Epithelial cell of esophagus (primary cell): ENCODE measurements around the gene MEP1B.

ENCODE experiments used
- DNase-seq: peaks from one replicate; pipeline ENCODE4 v3.0.0; 2010; ENCODE audit warnings: low read depth
- H3K4me3 ChIP-seq: 2 replicates; pipeline ENCODE4 v1.5.1; 2011; ENCODE audit warnings: mild to moderate bottlenecking, low read length, control low read depth
- CTCF ChIP-seq: IDR thresholded peaks from 2 replicates; pipeline ENCODE4 v1.5.1; 2011; ENCODE audit warnings: low read depth, mild to moderate bottlenecking, low read length, control low read depth, inconsistent platforms; ENCODE audit not compliant: insufficient read depth; ENCODE audit errors: missing control alignments

MEP1B gene

GRCh38 chr18:32238635-32239268 is 48.9 kb downstream of the MEP1B start:
- no peak for TF ChIP-seq CTCF
- no peak for DNase-seq
- H3K4me3 ChIP-seq = no peak overlapping the region

- H3K4me3 ChIP-seq = no peak overlapping the region
- no peak for TF ChIP-seq CTCF
- no peak for DNase-seq
These were observed 52.6 kb downstream of the MEP1B start for GRCh38 chr18:32242395-32242794.

- DNase-seq = no peak
- no peak for TF ChIP-seq CTCF
These were observed 53.5 kb downstream of the MEP1B start for GRCh38 chr18:32243358-32243757.

GRCh38 chr18:32244881-32245280 is 55.0 kb downstream of the MEP1B start:
- TF ChIP-seq CTCF = no peak
- no peak for DNase-seq
- H3K4me3 ChIP-seq = no peak overlapping the region

More at GRCh38 chr18:32243358-32243757, 53.5 kb downstream of the MEP1B start:
- no peak overlapping the region for H3K4me3 ChIP-seq

GRCh38 chr18:32249147-32249929 is 59.5 kb downstream of the MEP1B start:
- no peak for TF ChIP-seq CTCF
- DNase-seq = no peak
- no peak overlapping the region for H3K4me3 ChIP-seq

GRCh38 chr18:32251466-32251865 is 61.6 kb downstream of the MEP1B start:
- H3K4me3 ChIP-seq = no peak overlapping the region
- no peak for TF ChIP-seq CTCF
- no peak for DNase-seq
